Ovary (tissue), 3 donors: ENCODE data around the gene KMT2B.

Experiments
- POLR2A ChIP-seq: fragments of 450-650 bp; IDR thresholded peaks from one replicate; pipeline ENCODE4 v1.6.1; 2017; ENCODE audit warnings: antibody characterized with exemption, mild to moderate bottlenecking, moderate library complexity
- TF ChIP-seq, protein P1 (sequence below), 3 donors: fragments of 450-650 bp in 2 of 3; fragments of 200-600 bp in 1 of 3; IDR thresholded peaks; one replicate each; pipeline versions ENCODE4 v1.5.1 to v1.8.0; 2016 to 2022; ENCODE audit warnings: antibody characterized with exemption in 3 of 3, mild to moderate bottlenecking in 1 of 3
- donor health status: DM: no; HTN: no; CAD: no.

DNA sequence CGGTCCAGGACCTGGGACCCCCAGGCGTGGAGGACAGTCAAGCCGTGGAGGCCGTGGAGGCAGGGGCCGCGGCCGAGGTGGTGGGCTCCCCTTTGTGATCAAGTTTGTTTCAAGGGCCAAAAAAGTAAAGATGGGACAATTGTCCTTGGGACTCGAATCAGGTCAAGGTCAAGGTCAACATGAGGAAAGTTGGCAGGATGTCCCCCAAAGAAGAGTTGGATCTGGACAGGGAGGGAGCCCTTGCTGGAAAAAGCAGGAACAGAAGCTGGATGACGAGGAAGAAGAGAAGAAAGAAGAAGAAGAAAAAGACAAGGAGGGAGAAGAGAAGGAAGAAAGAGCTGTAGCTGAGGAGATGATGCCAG, 2.3 kb downstream of the KMT2B start:
- TF ChIP-seq, protein P1, sequence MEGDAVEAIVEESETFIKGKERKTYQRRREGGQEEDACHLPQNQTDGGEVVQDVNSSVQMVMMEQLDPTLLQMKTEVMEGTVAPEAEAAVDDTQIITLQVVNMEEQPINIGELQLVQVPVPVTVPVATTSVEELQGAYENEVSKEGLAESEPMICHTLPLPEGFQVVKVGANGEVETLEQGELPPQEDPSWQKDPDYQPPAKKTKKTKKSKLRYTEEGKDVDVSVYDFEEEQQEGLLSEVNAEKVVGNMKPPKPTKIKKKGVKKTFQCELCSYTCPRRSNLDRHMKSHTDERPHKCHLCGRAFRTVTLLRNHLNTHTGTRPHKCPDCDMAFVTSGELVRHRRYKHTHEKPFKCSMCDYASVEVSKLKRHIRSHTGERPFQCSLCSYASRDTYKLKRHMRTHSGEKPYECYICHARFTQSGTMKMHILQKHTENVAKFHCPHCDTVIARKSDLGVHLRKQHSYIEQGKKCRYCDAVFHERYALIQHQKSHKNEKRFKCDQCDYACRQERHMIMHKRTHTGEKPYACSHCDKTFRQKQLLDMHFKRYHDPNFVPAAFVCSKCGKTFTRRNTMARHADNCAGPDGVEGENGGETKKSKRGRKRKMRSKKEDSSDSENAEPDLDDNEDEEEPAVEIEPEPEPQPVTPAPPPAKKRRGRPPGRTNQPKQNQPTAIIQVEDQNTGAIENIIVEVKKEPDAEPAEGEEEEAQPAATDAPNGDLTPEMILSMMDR (IDR thresholded peaks at IDR 0.05) = no peak
- no peak for TF ChIP-seq POLR2A
